GM10248 (cell line): ENCODE results near the gene CWF19L2.

Source experiments
- CTCF ChIA-PET: fragments of 300-600 bp; sonication (Branson Sonifier 250); formaldehyde crosslinking; extraction: SDS; loops from one replicate; lab custom pipeline; 2021; ENCODE audit warnings: antibody characterized with exemption; lab: Yijun Ruan, JAX
- POLR2A ChIA-PET: fragments of 350-650 bp; sonication (Branson Sonifier 250); formaldehyde crosslinking; extraction: SDS; loops from one replicate; lab custom pipeline; 2020; ENCODE audit warnings: antibody characterized with exemption; lab: Yijun Ruan, JAX
- DNase-seq: peaks from one replicate; pipeline ENCODE4 v3.0.0; 2012; ENCODE audit errors: extremely low spot score
- TF ChIP-seq, protein P1 (sequence below): IDR thresholded peaks from 2 replicates; pipeline ENCODE4 v1.5.1; 2012; ENCODE audit warnings: mild to moderate bottlenecking, low read depth; ENCODE audit errors: extremely low read depth, missing control alignments, control extremely low read depth

Gene CWF19L2

DNA sequence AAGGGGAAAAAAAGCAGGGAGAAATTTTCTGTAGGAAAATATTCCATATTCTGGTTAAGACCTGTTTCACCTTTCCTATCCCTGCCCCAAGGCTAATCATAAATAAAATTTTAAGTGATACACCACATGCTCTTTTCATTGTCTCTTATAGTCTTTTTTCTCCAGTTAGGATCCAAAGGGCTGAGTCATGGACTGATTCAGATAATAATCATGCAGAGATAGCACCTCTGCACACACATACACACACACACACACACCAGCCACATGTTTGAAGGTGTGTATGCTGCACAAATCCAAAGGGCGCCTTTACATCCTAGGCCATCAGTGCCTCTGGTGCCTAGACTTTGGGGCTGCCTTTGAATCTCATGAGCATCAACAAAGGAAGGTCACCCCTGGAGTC lies 35.5 kb upstream of the CWF19L2 start:
- no peak for DNase-seq
- TF ChIP-seq, protein P1, sequence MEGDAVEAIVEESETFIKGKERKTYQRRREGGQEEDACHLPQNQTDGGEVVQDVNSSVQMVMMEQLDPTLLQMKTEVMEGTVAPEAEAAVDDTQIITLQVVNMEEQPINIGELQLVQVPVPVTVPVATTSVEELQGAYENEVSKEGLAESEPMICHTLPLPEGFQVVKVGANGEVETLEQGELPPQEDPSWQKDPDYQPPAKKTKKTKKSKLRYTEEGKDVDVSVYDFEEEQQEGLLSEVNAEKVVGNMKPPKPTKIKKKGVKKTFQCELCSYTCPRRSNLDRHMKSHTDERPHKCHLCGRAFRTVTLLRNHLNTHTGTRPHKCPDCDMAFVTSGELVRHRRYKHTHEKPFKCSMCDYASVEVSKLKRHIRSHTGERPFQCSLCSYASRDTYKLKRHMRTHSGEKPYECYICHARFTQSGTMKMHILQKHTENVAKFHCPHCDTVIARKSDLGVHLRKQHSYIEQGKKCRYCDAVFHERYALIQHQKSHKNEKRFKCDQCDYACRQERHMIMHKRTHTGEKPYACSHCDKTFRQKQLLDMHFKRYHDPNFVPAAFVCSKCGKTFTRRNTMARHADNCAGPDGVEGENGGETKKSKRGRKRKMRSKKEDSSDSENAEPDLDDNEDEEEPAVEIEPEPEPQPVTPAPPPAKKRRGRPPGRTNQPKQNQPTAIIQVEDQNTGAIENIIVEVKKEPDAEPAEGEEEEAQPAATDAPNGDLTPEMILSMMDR, result no peak
- CTCF ChIA-PET, result no interaction called here
- POLR2A ChIA-PET, result no interaction called here

DNA sequence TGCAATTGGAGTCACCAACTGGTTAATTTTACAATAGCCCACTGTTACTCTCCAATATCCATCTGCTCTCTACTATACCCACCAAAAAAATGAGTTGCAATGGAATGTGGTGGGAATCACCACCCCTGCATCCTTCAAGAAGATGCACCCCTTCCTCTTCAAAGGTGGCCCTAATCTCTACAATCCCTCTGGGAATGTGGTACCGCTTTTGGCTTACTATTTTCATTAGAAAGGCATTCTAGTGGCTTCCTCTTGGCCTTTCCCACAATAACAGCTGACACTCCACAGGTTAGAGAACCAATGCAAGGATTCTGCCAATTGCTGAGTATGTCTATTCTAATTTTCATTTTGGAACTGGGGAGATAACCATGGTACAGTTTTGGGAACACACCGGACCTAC lies 33.2 kb upstream of the CWF19L2 start:
- TF ChIP-seq, protein P1, result no peak
- DNase-seq, result no peak
- POLR2A ChIA-PET, result no interaction called here
- CTCF ChIA-PET, result interaction anchor here (0.7 kb wide), 1 partner anchor 57 kb away, joined by 3 read pairs; no protein-coding TSS in a partner anchor

DNA sequence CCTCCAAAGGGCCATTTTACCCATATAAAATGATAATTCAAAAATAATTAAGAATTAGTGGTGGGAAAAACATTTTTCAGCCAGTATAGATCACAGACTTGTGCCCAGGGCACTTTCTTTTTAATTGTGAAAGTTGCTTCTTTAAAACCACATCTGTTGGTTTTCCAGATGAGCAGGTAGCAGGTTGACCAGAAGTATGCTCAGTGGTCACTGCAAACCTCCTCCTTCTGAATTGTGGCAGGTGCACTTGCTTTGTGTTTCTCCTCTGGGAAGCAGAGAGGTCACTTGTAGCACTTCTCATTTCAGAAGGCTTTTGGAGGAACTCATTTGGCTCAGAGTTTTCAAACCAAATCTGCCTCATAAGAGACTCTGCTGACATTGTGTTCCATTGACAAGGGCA lies 24.6 kb upstream of the CWF19L2 start:
- POLR2A ChIA-PET, result no interaction called here
- no peak for DNase-seq
- CTCF ChIA-PET, result no interaction called here
- TF ChIP-seq, protein P1, result no peak

DNA sequence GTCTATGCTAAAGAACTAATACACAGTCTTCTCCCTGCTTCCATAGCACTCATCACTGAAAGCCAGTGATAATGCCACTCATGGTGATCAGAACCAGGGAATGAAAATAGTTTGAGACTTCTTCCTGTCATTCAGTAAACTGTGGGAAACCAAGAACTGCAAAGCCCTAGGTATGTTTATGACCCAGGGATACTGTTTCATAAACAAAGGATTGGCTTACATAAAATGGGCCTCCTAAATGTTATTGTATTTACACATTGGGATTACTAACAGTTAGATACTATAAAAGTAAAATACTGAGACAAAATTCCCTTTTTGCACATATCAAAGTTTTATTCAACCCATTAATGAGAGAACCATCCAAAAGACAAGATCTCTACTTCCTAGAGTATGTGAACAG lies 21.3 kb upstream of the CWF19L2 start:
- TF ChIP-seq, protein P1, result no peak
- ChIA-PET CTCF (no interaction called here), POLR2A (no interaction called here)

DNA sequence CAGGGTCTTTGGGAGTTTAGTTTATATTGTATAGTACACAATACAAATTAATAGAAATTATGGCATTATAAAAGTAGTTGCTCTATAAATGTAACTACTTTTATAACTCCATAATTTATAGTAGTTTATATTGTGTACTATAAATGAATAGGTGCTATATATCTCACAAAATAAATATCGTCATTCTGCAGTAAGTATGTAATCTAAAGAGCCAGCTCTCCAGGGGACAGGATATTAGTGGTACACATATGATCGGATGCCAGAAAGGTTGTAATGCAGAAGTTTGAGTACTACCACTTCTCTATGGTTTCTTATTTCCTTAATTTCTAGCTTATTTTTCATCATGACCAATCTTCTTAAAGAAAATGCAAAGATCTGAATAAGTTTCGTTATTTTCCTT lies 20.2 kb upstream of the CWF19L2 start:
- ChIA-PET POLR2A (no interaction called here), CTCF (interaction anchor here (0.9 kb wide), 1 partner anchor 12 kb away, joined by 3 read pairs; no protein-coding TSS in a partner anchor)
- DNase-seq, result no peak
- TF ChIP-seq, protein P1, result no peak

More for the DNA sequence above, 21.3 kb upstream of the CWF19L2 start:
- DNase-seq, result no peak

DNA sequence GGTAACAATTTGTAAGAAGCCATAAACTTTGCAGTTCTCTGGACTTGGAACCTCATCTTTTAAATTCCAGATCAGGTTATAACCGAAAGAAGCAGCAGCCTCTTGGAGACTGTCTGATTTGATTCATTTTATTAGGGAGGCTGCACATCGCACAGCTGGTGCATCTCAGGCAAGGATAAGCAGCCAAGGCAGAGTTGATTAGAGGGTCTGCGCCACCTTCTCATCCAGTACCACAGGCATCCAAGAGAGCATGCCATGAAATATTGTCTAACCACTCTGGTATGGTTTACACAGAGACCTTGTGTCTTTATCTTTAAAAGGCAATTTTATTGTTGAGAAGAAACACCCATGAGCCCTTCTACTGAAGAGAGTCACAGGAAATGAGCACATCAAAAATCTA lies 16.2 kb upstream of the CWF19L2 start:
- TF ChIP-seq, protein P1, result no peak
- POLR2A ChIA-PET, result no interaction called here
- CTCF ChIA-PET, result no interaction called here

DNA sequence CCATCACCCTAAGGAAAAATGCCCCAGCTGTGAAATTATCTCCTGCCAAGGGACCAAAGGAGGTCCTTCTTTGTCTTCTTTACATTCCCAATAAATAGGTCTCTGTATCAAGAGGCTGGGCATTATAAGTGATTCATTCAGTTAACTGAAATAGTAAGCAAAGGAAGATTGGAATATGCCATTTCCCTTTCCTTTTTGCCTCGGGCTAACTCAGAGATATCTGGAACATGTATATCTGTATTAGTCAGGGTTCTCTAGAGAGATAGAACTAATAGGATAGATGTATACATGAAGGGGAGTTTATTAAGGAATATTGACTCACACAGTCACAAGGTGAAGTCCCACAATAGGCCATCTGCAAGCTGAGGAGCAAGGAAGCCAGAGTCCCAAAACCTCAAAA lies 15.3 kb upstream of the CWF19L2 start:
- CTCF ChIA-PET, result no interaction called here
- POLR2A ChIA-PET, result no interaction called here
- no peak for DNase-seq
- TF ChIP-seq, protein P1, result no peak

More for the DNA sequence above, 16.2 kb upstream of the CWF19L2 start:
- no peak for DNase-seq
